AG08396 (cell line): ENCODE measurements around the gene EGR2.

Experiments used
- DNase-seq: peaks from one replicate; pipeline ENCODE4 v3.0.0; 2012; ENCODE audit warnings: low spot score, mixed read lengths

EGR2 gene

GRCh38 chr10:62816331-62817120 is at the start of gene EGR2:
Gene EGR2 (minus strand): TSS chr10:62816366. CDS start chr10:62816029, 337 bp downstream.
- peak; percentile 97 for DNase-seq

GRCh38 chr10:62862447-62862846 is 46.3 kb upstream of the EGR2 start:
- no peak for DNase-seq

GRCh38 chr10:62861507-62861906 is 45.3 kb upstream of the EGR2 start:
- DNase-seq = no peak

- no peak for DNase-seq
These were observed 44.8 kb upstream of the EGR2 start for GRCh38 chr10:62860946-62861345.

- DNase-seq = peak; percentile 56
These were observed 42.2 kb upstream of the EGR2 start for GRCh38 chr10:62858364-62858763.

- no peak for DNase-seq
These were observed 39.9 kb upstream of the EGR2 start for GRCh38 chr10:62856021-62856420.

GRCh38 chr10:62853710-62854109 is 37.5 kb upstream of the EGR2 start:
- no peak for DNase-seq

- no peak for DNase-seq
These were observed 37.0 kb upstream of the EGR2 start for GRCh38 chr10:62852961-62853702.

GRCh38 chr10:62851442-62851841 is 35.3 kb upstream of the EGR2 start:
- DNase-seq = no peak

- DNase-seq = no peak
These were observed 34.5 kb upstream of the EGR2 start for GRCh38 chr10:62850646-62851045.

GRCh38 chr10:62847433-62847832 is 31.3 kb upstream of the EGR2 start:
- DNase-seq = no peak

- no peak for DNase-seq
These were observed 28.3 kb upstream of the EGR2 start for GRCh38 chr10:62844280-62845011.

GRCh38 chr10:62843600-62843999 is 27.4 kb upstream of the EGR2 start:
- DNase-seq = no peak

GRCh38 chr10:62842983-62843382 is 26.8 kb upstream of the EGR2 start:
- DNase-seq = no peak

- DNase-seq = no peak
These were observed 23.4 kb upstream of the EGR2 start for GRCh38 chr10:62839590-62839989.

GRCh38 chr10:62831346-62831745 is 15.2 kb upstream of the EGR2 start:
- no peak for DNase-seq

GRCh38 chr10:62830679-62831078 is 14.5 kb upstream of the EGR2 start:
- DNase-seq = no peak

GRCh38 chr10:62829622-62830021 is 13.5 kb upstream of the EGR2 start:
- DNase-seq = no peak

- DNase-seq = no peak
These were observed 10.1 kb upstream of the EGR2 start for GRCh38 chr10:62826273-62826672.

GRCh38 chr10:62820586-62820985 is 4.4 kb upstream of the EGR2 start:
- DNase-seq = no peak

- no peak for DNase-seq
These were observed 3.2 kb upstream of the EGR2 start for GRCh38 chr10:62819141-62819920.

GRCh38 chr10:62818426-62819011 is 2.4 kb upstream of the EGR2 start:
- no peak for DNase-seq
